Hepatocyte (in vitro differentiated cells): ENCODE measurements around the gene EFHD2. TPM values are rescaled to one million over a fixed set of nuclear protein-coding genes. Genes with fewer than 3 reads are reported as not detected.
"Not testable (repeated sequence)": the region's sequence is repeated elsewhere in the genome, so short reads cannot be mapped to it uniquely, and the experiment has no call there.

ENCODE experiments used
- DNase-seq: peaks from one replicate; pipeline ENCODE4 v3.0.0-alpha.2; 2016; ENCODE audit warnings: low spot score
- H2AFZ ChIP-seq: fragments of 200-600 bp; sonication (generic); 2 replicates; pipeline ENCODE4 v1.6.0; 2016; ENCODE audit warnings: antibody characterized with exemption, mild to moderate bottlenecking
- H3K27ac ChIP-seq: fragments of 200-600 bp; sonication (generic); 2 replicates; pipeline ENCODE4 v1.5.1; 2016; ENCODE audit warnings: mild to moderate bottlenecking
- H3K27me3 ChIP-seq: fragments of 200-600 bp; sonication (generic); 2 replicates; pipeline ENCODE4 v1.6.1; 2016
- H3K36me3 ChIP-seq: fragments of 200-600 bp; sonication (generic); replicated peaks from 2 replicates; pipeline ENCODE4 v1.5.1; 2016; ENCODE audit warnings: low read depth; ENCODE audit not compliant: insufficient read depth
- H3K4me1 ChIP-seq: fragments of 200-600 bp; sonication (generic); 2 replicates; pipeline ENCODE4 v1.5.1; 2016; ENCODE audit warnings: mild to moderate bottlenecking, moderate library complexity; ENCODE audit not compliant: insufficient read depth
- H3K4me2 ChIP-seq: fragments of 200-600 bp; sonication (generic); 2 replicates; pipeline ENCODE4 v1.6.0; 2016
- H3K4me3 ChIP-seq: fragments of 200-600 bp; sonication (generic); 2 replicates; pipeline ENCODE4 v1.5.1; 2016; ENCODE audit warnings: mild to moderate bottlenecking
- H3K79me2 ChIP-seq: fragments of 200-600 bp; sonication (generic); 2 replicates; pipeline ENCODE4 v1.6.0; 2017; ENCODE audit warnings: mild to moderate bottlenecking
- H3K9me2 ChIP-seq: fragments of 200-600 bp; sonication (generic); replicated peaks from 2 replicates; pipeline ENCODE4 v1.6.0; 2017; ENCODE audit warnings: mild to moderate bottlenecking; ENCODE audit not compliant: insufficient read depth
- H3K9me3 ChIP-seq: fragments of 200-600 bp; sonication (generic); 2 replicates; pipeline ENCODE4 v1.5.1; 2016; ENCODE audit warnings: low read depth, mild to moderate bottlenecking
- H4K20me1 ChIP-seq: fragments of 200-600 bp; sonication (generic); 2 replicates; pipeline ENCODE4 v1.6.0; 2016; ENCODE audit warnings: mild to moderate bottlenecking; ENCODE audit not compliant: insufficient read depth, poor library complexity, severe bottlenecking
- CTCF ChIP-seq: fragments of 200-600 bp; sonication (generic); IDR thresholded peaks from 2 replicates; pipeline ENCODE4 v1.5.1; 2016; ENCODE audit warnings: antibody characterized with exemption, mild to moderate bottlenecking; ENCODE audit not compliant: poor library complexity
- EZH2 ChIP-seq: fragments of 200-600 bp; sonication (generic); IDR thresholded peaks from 2 replicates; pipeline ENCODE4 v1.6.1; 2016; ENCODE audit warnings: antibody characterized with exemption, mild to moderate bottlenecking, borderline replicate concordance
- EZH2phosphoT487 ChIP-seq: fragments of 200-600 bp; sonication (generic); IDR thresholded peaks from one replicate; pipeline ENCODE4 v1.6.1; 2018; ENCODE audit warnings: antibody characterized with exemption, mild to moderate bottlenecking, low read depth, moderate library complexity; ENCODE audit not compliant: unreplicated experiment, severe bottlenecking
- WGBS: methylation state at CpG from one replicate; pipeline ENCODE4 v1.1.6; 2016; ENCODE audit warnings: low lambda C conversion rate; ENCODE audit errors: missing lambda C conversion rate; 5-methylcytosine and 5-hydroxymethylcytosine counted together
- polyA plus RNA-seq: library from polyadenylated mRNA; unstranded; fragments of >200 nt; fragmentation: Nextera tagmentation; extraction: Ambion mirVana; gene quantifications from 2 replicates; pipeline ENCODE4 v1.2.1, GENCODE V29; 2016
- total RNA-seq: library from RNA; depleted of rRNA; stranded (reverse); fragments of >200 nt; gene quantifications from 2 replicates; pipeline ENCODE4 v1.2.3, GENCODE V29; 2014

EFHD2 gene
- total and polyA plus RNA-seq, 2 experiments from 2014 or later: 34.4 to 63.7 TPM

- H2AFZ ChIP-seq: no peak overlapping the region
Measured at GRCh38 chr1:15386164-15386749, 23.4 kb upstream of the EFHD2 start.

GRCh38 chr1:15388201-15388880 lies 21.3 kb upstream of the EFHD2 start:
- TF ChIP-seq EZH2: no peak
- no peak for TF ChIP-seq EZH2phosphoT487
- no peak for TF ChIP-seq CTCF
- Histone ChIP-seq H3K27ac (no peak overlapping the region), H3K27me3 (peaks cover 22% of the 10 kb centered on the region), H3K4me1 (no peaks in the 10 kb centered on the region), H3K36me3 (no peaks in the 10 kb centered on the region), H3K9me3 (no peaks in the 10 kb centered on the region), H3K79me2 (no peaks in the 10 kb centered on the region), H2AFZ (no peak overlapping the region), H3K4me3 (no peak overlapping the region), H3K4me2 (no peak overlapping the region), H3K9me2 (no peaks in the 10 kb centered on the region), H4K20me1 (no peaks in the 10 kb centered on the region)
- DNase-seq: no peak
- 73% methylated on average over 14 of the region's 15 CpGs for WGBS

More at GRCh38 chr1:15386164-15386749, 23.4 kb upstream of the EFHD2 start:
- Histone ChIP-seq H3K79me2 (no peaks in the 10 kb centered on the region), H3K9me3 (no peaks in the 10 kb centered on the region), H4K20me1 (no peaks in the 10 kb centered on the region), H3K4me1 (no peaks in the 10 kb centered on the region), H3K27me3 (peaks cover 22% of the 10 kb centered on the region), H3K4me2 (peak overlapping the region; percentile 44), H3K36me3 (no peaks in the 10 kb centered on the region), H3K4me3 (no peak overlapping the region), H3K9me2 (no peaks in the 10 kb centered on the region), H3K27ac (no peak overlapping the region)
- TF ChIP-seq EZH2phosphoT487 (no peak), EZH2 (no peak), CTCF (no peak)
- no peak for DNase-seq
- WGBS: 25% methylated on average over 17 of the region's 17 CpGs

GRCh38 chr1:15389828-15390227 lies 19.9 kb upstream of the EFHD2 start:
- H2AFZ ChIP-seq, H3K27ac ChIP-seq, DNase-seq, H3K4me2 ChIP-seq, H3K79me2 ChIP-seq, H3K4me3 ChIP-seq, H3K9me2 ChIP-seq, H3K36me3 ChIP-seq, H4K20me1 ChIP-seq, H3K9me3 ChIP-seq: not testable (repeated sequence)
- Histone ChIP-seq H3K27me3 (peaks cover 18% of the 10 kb centered on the region), H3K4me1 (peaks cover 10% of the 10 kb centered on the region)
- 97% methylated on average over 8 of the region's 8 CpGs for WGBS

- H3K9me2 ChIP-seq: no peaks in the 10 kb centered on the region
- no peaks in the 10 kb centered on the region for H3K79me2 ChIP-seq
- H3K4me3 ChIP-seq: no peak overlapping the region
- no peaks in the 10 kb centered on the region for H3K36me3 ChIP-seq
- H2AFZ ChIP-seq: no peak overlapping the region
- no peak overlapping the region for H3K27ac ChIP-seq
- no peaks in the 10 kb centered on the region for H4K20me1 ChIP-seq
- DNase-seq: no peak
- peaks cover 10% of the 10 kb centered on the region for H3K4me1 ChIP-seq
- no peaks in the 10 kb centered on the region for H3K9me3 ChIP-seq
- H3K27me3 ChIP-seq: peaks cover 11% of the 10 kb centered on the region
- no peak for TF ChIP-seq EZH2phosphoT487
- no peak for TF ChIP-seq EZH2
- no peak for TF ChIP-seq CTCF
- no peak overlapping the region for H3K4me2 ChIP-seq
- WGBS: 94% methylated on average over 8 of the region's 8 CpGs
Measured at GRCh38 chr1:15390667-15391066, 19.0 kb upstream of the EFHD2 start.
